GM23338 (cell line): ENCODE data around the gene DMRTB1.

Experiments
- CREB1 ChIP-seq: fragments of 250-450 bp; sonication (Bioruptor Pico); IDR thresholded peaks from 2 replicates; pipeline ENCODE4 v1.5.0; 2020; ENCODE audit warnings: low read depth, mild to moderate bottlenecking, moderate library complexity
- ETS1 ChIP-seq: IDR thresholded peaks from 2 replicates; pipeline ENCODE4 v1.6.1; 2016; ENCODE audit warnings: antibody characterized with exemption
- EZH2 ChIP-seq: fragments of 200-600 bp; sonication (generic); IDR thresholded peaks from one replicate; pipeline ENCODE4 v1.8.0; 2017; ENCODE audit warnings: antibody characterized with exemption, mild to moderate bottlenecking, low read depth; ENCODE audit not compliant: unreplicated experiment
- EZH2phosphoT487 ChIP-seq: fragments of 200-600 bp; sonication (generic); IDR thresholded peaks from one replicate; pipeline ENCODE4 v1.8.1; 2018; ENCODE audit warnings: antibody characterized with exemption; ENCODE audit not compliant: unreplicated experiment
- JUNB ChIP-seq: IDR thresholded peaks from one replicate; pipeline ENCODE4 v1.6.1; 2016; ENCODE audit warnings: antibody characterized with exemption; ENCODE audit not compliant: unreplicated experiment
- POLR2AphosphoS5 ChIP-seq: IDR thresholded peaks from 2 replicates; pipeline ENCODE4 v1.6.1; 2016; ENCODE audit warnings: antibody characterized with exemption, low read depth
- STAT1 ChIP-seq: IDR thresholded peaks from one replicate; pipeline ENCODE4 v1.6.1; 2016; ENCODE audit warnings: antibody characterized with exemption; ENCODE audit not compliant: unreplicated experiment
- ZNF114 ChIP-seq: fragments of 250-450 bp; sonication (Bioruptor Pico); IDR thresholded peaks from 2 replicates; pipeline ENCODE4 v1.5.0; 2020; ENCODE audit warnings: mild to moderate bottlenecking, moderate library complexity
- TF ChIP-seq, protein P1 (sequence below), 2 experiments: fragments of 200-600 bp in 1 of 2; sonication (generic) in 1 of 2; conservative IDR thresholded peaks; 2 replicates each; pipeline versions ENCODE4 v1.5.1 to v1.6.1; 2016 to 2017; ENCODE audit warnings: antibody characterized with exemption in 2 of 2, low read depth in 2 of 2, mild to moderate bottlenecking in 2 of 2, moderate library complexity in 1 of 2
- TF ChIP-seq, protein P2 (sequence below): IDR thresholded peaks from one replicate; pipeline ENCODE4 v1.6.1; 2018; ENCODE audit warnings: antibody characterized with exemption; ENCODE audit not compliant: unreplicated experiment

DNA sequence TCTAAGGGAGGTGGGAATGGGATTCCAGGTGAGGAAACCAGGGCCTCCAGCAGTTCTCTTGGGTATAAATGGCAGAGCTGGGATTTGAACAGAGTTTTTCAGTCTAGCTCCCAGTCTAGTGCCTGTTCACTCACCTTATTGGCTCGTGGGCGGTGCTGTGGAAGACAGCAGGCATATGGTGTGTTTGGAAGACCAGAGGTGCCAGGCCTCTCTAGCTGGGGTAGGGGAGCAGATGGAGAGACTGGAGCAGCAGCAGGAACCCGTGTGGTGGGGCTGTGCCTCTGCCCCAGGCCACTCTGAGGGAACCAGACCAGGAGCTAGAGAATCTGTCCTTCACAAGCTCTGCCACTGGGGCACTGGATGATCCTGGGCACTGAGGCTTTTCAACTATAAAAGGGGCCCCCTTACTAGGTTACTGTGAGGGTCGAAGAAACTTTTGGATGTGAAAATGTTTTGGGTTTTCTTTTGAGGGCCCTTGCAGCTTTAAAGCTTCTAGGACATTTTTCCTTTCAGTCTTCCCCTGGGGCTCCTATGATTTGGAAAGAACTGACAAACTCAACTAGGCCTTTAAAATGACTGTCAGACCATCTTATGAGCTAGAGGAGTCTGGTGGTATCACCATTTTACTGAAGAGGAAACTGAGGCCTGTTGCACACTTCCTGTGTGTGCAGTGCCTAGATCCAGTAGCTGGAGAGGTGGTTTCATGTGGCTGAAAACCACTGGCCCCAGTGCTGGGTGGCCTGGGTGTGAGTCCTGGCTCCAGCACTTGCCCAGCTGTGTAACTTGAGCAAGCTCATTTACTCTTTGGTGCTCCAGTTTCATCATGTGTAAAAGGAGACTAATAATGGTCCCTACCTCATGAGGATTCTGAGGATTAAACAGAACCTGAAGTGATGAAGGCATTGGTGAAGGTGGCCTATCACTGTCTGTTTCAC, 6.1 kb downstream of the DMRTB1 start:
- TF ChIP-seq, protein P1, sequence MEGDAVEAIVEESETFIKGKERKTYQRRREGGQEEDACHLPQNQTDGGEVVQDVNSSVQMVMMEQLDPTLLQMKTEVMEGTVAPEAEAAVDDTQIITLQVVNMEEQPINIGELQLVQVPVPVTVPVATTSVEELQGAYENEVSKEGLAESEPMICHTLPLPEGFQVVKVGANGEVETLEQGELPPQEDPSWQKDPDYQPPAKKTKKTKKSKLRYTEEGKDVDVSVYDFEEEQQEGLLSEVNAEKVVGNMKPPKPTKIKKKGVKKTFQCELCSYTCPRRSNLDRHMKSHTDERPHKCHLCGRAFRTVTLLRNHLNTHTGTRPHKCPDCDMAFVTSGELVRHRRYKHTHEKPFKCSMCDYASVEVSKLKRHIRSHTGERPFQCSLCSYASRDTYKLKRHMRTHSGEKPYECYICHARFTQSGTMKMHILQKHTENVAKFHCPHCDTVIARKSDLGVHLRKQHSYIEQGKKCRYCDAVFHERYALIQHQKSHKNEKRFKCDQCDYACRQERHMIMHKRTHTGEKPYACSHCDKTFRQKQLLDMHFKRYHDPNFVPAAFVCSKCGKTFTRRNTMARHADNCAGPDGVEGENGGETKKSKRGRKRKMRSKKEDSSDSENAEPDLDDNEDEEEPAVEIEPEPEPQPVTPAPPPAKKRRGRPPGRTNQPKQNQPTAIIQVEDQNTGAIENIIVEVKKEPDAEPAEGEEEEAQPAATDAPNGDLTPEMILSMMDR (conservative IDR thresholded peaks at IDR 0.05; ENCODE audit: low read depth in 2 of 2), result no peak
- TF ChIP-seq POLR2AphosphoS5, result no peak
- TF ChIP-seq, protein P2, sequence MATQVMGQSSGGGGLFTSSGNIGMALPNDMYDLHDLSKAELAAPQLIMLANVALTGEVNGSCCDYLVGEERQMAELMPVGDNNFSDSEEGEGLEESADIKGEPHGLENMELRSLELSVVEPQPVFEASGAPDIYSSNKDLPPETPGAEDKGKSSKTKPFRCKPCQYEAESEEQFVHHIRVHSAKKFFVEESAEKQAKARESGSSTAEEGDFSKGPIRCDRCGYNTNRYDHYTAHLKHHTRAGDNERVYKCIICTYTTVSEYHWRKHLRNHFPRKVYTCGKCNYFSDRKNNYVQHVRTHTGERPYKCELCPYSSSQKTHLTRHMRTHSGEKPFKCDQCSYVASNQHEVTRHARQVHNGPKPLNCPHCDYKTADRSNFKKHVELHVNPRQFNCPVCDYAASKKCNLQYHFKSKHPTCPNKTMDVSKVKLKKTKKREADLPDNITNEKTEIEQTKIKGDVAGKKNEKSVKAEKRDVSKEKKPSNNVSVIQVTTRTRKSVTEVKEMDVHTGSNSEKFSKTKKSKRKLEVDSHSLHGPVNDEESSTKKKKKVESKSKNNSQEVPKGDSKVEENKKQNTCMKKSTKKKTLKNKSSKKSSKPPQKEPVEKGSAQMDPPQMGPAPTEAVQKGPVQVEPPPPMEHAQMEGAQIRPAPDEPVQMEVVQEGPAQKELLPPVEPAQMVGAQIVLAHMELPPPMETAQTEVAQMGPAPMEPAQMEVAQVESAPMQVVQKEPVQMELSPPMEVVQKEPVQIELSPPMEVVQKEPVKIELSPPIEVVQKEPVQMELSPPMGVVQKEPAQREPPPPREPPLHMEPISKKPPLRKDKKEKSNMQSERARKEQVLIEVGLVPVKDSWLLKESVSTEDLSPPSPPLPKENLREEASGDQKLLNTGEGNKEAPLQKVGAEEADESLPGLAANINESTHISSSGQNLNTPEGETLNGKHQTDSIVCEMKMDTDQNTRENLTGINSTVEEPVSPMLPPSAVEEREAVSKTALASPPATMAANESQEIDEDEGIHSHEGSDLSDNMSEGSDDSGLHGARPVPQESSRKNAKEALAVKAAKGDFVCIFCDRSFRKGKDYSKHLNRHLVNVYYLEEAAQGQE, result no peak
- TF ChIP-seq EZH2, result no peak
- TF ChIP-seq CREB1 (CRISPR knock-in tag), result no peak
- no peak for TF ChIP-seq EZH2phosphoT487
- no peak for TF ChIP-seq JUNB
- no peak for TF ChIP-seq STAT1
- TF ChIP-seq ZNF114 (CRISPR knock-in tag), result no peak
- TF ChIP-seq ETS1, result no peak
